Stimulated activated CD8-positive, alpha-beta memory T cell treated with anti-CD3 and anti-CD28 coated beads, Interleukin-15, amount 100 ng/mL, for 24 hours (primary cell): ENCODE measurements around the gene PPP1R12B.
"Not testable (repeated sequence)": the region's sequence is repeated elsewhere in the genome, so short reads cannot be mapped to it uniquely, and the experiment has no call there.

ENCODE experiments used
- DNase-seq: peaks from one replicate; pipeline ENCODE4 v3.0.0-alpha.2; 2020; ENCODE audit warnings: low read depth

PPP1R12B gene

GRCh38 chr1:202613571-202613970, 265.1 kb downstream of the PPP1R12B start:
- no peak for DNase-seq

GRCh38 chr1:202614363-202615207, 266.1 kb downstream of the PPP1R12B start:
- DNase-seq, result not testable (repeated sequence)

GRCh38 chr1:202615208-202615500, 266.7 kb downstream of the PPP1R12B start:
- not testable (repeated sequence) for DNase-seq

GRCh38 chr1:202615501-202616354, 267.2 kb downstream of the PPP1R12B start:
- DNase-seq, result no peak

GRCh38 chr1:202616355-202616915, 267.9 kb downstream of the PPP1R12B start:
- DNase-seq, result no peak

GRCh38 chr1:202619012-202619411, 270.5 kb downstream of the PPP1R12B start:
- DNase-seq, result not testable (repeated sequence)

- DNase-seq, result no peak
These were observed 271.0 kb downstream of the PPP1R12B start for GRCh38 chr1:202619505-202619904.

GRCh38 chr1:202620036-202620435, 271.5 kb downstream of the PPP1R12B start:
- DNase-seq, result not testable (repeated sequence)

- no peak for DNase-seq
These were observed 272.9 kb downstream of the PPP1R12B start for GRCh38 chr1:202621446-202621845.

GRCh38 chr1:202622388-202622787, 273.9 kb downstream of the PPP1R12B start:
- no peak for DNase-seq

GRCh38 chr1:202623075-202623474, 274.6 kb downstream of the PPP1R12B start:
- DNase-seq, result no peak

GRCh38 chr1:202623476-202623875, 275.0 kb downstream of the PPP1R12B start:
- DNase-seq, result not testable (repeated sequence)

- DNase-seq, result no peak
These were observed 275.7 kb downstream of the PPP1R12B start for GRCh38 chr1:202624088-202624780.

GRCh38 chr1:202624781-202625108, 276.2 kb downstream of the PPP1R12B start:
- no peak for DNase-seq

- peak; percentile 13 for DNase-seq
These were observed 277.2 kb downstream of the PPP1R12B start for GRCh38 chr1:202625416-202626360.

GRCh38 chr1:202627036-202627435, 278.5 kb downstream of the PPP1R12B start:
- not testable (repeated sequence) for DNase-seq

- no peak for DNase-seq
These were observed 279.5 kb downstream of the PPP1R12B start for GRCh38 chr1:202627841-202628565.

GRCh38 chr1:202628646-202629215, 280.2 kb downstream of the PPP1R12B start:
- DNase-seq, result no peak

- not testable (repeated sequence) for DNase-seq
These were observed 280.8 kb downstream of the PPP1R12B start for GRCh38 chr1:202629257-202629811.

GRCh38 chr1:202630096-202630495, 281.6 kb downstream of the PPP1R12B start:
- not testable (repeated sequence) for DNase-seq
